ENCODE measurements around the gene INPP4B. TPM values are rescaled to one million over a fixed set of nuclear protein-coding genes. Genes with fewer than 3 reads are reported as not detected.
"Not testable (repeated sequence)": the region's sequence is repeated elsewhere in the genome, so short reads cannot be mapped to it uniquely, and the experiment has no call there.

Gene INPP4B
- total RNA-seq, 1 donor from 2014 or later, result 39.4 TPM

DNA sequence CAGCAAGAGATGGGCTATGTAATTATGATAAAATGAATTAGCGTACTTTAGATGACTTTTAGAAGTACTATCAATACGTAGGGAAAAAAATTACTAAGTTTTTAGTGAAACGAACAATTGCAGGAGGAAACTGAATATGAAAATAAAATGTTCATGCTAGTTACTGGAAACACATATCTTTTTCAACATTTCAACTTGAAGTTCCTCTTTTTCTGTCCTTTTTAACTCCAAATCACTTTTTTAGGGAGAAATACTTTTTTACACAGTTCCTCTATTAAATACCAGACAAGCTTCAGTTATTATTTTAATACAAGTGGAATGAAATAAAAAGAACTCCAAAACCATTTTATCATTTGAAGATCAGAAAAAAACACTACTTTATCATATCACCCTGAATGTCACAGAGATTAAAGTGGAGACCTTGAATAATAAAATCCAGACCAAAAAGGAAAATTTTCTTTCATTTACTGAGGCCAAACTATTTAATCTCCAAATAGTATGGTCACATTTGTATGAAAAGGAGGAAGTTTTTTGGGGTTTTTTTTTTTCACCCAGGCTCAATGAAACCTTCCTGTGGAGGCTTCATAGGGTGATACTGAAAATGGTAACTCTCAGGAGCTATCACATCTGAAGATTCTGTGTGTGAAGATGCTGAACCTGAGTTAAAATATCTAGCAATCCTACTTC, 306.2 kb downstream of the INPP4B start:
- DNase-seq, result no peak

DNA sequence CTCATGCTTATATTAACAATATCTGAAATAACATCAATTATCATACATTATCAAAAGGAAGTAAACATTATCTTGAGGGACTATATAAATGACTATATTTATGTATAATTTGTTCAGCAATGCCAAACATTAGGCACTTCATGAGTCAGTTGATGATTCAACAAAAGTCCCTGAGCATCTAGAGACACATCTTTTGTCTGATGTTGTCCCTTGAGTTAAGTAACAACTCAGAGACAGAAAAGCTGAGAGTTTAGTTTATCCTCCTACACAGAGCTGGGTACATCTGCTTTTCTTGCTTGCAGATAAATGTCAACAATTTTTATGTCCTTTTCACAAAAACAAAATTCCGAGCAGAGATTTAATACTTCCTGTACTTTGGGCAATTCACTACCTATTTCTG, 311.1 kb downstream of the INPP4B start:
- DNase-seq, result no peak

DNA sequence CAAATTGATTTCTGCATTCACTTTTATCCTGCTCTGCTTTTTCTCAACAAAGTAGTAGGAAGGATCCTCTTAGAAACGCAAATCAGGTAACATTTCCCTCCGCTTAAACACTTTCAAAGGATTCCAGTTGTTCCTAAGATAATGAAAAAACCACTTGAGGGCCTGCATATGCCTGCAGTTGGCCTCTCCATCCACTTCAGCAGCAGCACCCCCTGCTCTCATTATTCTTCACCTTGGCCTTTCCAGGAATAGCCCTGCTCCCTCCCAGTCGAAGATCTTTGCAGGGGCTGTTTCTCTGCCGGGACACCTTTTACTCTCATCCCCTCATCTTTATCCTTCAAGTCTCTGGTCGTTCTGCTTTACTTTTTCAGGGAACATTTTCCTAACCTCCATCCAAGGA, 314.0 kb downstream of the INPP4B start:
- no peak for DNase-seq

GRCh38 chr4:142530728-142531127, 315.4 kb downstream of the INPP4B start:
- no peak for DNase-seq

DNA sequence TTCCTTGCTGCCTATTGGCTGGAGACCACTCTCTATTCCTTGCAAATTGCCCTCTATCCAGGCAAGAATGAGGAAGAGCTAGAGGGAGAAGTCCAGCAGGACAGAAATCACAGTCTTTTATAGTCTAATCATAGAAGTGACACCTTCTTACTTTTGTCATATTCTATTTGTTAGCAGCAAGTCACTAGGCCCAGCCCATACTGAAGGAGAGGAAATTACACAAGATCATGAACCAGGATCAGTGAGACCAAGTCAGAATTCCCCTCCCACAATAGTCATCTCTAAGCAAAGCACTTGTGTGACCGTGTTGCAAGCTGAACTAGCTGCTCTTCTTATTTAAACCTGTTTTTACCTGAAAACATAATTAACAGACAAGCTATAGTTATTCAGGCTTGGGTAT, 317.7 kb downstream of the INPP4B start:
- DNase-seq, result no peak

DNA sequence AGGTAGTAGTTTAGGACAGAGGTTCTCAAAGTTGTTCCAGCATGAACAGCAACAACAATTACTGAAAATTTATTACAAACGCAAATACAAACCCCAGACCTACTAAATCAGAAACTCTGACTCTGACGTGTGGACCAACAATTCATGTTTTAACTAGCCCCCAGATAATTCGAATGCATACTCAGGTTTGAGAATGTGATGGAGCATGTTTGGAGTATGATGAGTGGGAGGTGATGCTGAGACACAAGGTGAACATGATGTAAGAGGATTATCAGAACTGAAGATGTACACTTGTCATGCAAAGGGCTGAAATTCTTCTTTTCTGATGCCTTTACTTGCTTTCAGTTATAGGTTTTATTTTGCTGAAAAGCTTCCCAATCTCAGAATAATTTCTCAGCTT, 323.0 kb downstream of the INPP4B start:
- no peak for DNase-seq

DNA sequence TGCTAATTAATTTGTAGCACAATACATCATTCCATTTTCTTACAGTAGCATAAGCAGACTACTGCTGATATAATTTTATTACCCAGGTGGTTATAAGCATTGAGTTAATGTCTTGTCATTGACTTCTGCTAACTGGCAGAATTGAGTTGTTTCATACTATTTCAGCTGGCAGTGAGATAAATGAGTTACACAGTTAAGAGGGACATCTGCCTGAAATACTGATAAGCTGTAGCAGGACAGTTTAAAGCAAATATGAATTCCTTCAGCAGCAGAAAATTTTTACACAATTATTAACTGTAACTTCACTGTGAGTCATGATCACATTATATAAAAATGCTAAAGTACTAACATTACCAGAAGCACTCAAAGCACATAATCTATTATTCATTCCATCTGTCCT, 326.8 kb downstream of the INPP4B start:
- DNase-seq, result no peak

- no peak for DNase-seq
Observed at GRCh38 chr4:142516686-142517526, 329.2 kb downstream of the INPP4B start.

DNA sequence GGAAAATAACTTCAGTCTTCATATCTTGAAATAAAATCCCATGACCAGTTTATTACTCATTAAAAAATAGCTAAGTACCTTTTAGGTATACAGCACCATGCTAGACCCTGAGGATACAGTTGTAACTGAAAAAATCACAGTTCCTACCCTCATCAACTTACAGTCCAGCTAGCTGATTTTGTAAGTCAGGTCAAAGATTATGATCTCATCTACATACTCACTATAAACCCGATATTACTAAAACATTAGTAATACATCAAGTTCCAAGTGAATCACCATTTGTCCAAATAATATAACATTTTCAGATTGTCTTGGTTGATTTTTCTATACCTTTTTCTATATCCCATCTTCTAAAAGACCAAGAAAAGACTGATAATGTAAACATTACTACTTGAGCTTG, 333.9 kb downstream of the INPP4B start:
- DNase-seq, result no peak

DNA sequence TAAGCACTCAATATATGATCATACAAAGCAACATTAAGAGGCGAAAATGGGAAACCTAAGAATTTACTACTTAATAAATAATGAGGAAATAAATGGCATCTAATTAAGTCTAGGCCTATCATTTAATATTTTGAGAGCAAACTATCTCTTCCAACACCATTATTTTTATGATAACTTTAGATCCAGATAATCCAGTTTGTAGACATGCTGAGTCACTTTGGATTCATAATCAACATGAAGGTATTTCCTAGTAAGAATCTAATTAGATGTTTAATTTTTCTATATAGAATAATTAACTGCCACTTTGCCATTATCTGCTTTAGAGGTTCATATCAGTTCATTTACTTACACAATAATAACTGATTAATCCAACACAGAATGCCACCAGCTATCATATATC, 336.2 kb downstream of the INPP4B start:
- no peak for DNase-seq

- DNase-seq, result not testable (repeated sequence)
Observed at GRCh38 chr4:142509381-142509780, 336.7 kb downstream of the INPP4B start.

GRCh38 chr4:142500966-142501365, 345.1 kb downstream of the INPP4B start:
- DNase-seq, result no peak

DNA sequence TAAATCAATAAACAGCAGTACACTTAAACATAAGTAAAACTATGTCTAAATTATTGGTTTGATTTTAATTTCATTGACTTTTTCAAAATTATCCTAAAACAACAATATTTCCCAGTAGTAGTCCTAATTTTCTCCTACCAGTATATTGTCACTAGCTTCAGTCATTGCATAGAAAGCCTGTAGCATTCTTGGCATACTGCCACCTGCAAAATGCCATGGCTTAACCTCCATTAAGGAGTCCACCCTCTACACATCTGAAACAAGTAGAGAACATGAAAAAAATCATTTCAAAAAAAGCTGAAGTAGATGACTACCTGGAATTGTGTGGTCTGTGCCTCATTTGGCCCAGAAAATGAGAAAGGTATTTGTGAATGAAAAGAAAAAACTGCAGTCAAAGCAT, 348.5 kb downstream of the INPP4B start:
- DNase-seq, result peak; percentile 48

- no peak for DNase-seq
Observed at GRCh38 chr4:142493255-142494110, 352.6 kb downstream of the INPP4B start.

DNA sequence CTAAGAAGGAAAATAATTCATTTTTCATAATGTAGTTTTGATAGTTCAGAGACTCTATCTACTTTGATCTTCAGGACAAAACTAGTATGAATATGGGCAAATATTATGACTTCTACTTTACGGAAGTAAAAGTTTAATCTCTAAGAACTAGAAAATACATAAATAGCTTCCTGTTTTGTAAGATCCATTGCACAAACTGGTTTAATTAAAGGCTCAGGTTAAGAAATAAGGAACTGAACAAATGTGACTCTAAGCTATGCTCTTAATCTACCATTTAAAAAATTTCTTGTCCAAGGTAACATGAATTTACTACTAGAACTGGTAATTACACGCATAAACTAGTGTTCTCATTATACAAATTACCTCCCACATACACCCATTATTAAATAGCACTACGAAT, 360.6 kb downstream of the INPP4B start:
- no peak for DNase-seq

DNA sequence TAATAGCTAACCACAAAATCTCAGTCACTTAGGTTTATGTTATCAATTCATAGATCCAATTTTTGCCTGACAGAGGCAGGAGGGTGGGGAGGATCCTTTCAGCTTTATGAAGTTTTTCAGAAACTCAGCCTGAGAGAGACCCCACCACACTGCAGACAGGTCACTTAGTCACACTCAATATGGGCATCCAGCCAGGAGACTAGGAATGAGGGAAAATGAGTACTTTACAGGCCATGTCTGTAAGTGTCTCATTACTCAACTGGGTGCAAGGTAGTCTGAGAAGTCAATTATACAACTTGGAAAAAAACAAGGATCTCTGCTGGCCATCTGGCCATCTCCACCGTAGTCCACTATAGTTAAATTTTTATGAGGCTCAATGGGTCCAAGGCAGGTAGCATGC, 365.9 kb downstream of the INPP4B start:
- DNase-seq, result no peak

DNA sequence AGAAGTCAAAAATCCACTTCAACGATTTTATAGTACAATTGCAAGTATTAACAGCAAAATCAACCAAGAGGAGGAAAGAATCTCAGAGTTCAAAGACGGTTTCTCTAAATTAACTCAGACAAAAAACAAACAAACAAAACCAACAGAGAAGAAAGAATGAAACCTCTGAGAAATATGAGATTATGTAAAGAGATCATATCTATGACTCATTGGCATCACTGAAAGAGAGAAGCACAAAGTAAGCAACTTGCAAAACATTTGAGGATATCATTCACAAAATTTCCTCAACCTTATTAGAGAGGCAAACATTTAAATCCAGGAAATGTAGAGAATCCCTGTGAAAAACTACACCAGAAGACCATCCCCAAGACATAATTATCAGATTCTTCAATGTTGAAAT, 370.4 kb downstream of the INPP4B start:
- no peak for DNase-seq

DNA sequence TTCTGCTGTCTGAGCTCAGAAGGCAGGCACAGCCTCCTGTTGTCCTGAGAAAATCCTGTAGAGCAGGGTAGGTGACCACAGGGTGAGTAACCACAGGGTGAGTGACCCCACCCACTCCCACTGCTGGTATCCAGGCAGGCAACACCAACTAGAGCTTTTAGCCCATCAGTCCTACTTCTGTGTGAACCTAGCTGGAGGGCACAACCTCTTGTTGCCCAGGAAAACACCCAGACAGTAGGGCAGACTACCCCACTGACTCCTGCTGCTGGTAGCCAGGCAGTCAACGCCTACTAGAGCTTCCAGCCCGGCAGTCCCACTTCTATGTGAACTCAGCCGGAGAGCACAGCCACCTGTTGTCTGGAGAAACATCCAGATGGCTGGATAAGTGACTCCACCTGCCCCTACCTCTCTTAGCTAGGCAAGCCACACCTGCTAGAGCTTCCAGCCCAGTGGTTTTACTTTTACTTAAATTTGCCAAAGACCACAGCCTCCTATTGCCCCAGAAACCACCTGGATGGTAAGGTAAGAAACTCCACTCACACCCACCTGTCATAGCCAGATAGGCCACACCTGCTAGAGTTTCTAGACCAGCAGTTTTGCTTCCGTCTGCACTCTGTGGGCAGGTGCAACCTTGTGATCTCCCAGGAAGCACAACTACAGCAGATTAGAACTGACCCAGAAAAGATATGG, 371.6 kb downstream of the INPP4B start:
- DNase-seq, result peak; percentile 16

DNA sequence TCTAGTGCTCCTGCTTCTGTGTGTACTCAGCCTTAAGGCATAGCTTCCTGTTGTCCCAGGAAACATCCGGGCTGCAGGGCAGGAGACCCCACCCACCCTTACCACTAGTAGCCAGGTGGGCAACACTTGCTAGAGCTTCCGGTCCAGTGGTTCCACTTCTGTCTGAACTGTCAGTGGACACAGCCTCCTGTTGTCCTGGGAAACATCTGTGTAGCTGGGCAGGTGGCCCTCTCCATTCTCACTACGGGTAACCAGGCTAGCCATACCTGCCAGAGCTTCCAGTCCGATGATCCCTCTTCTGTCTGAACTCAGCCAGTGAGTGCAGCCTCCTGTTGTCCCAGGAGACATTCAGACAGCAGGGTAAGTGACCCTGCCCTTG, 372.2 kb downstream of the INPP4B start:
- DNase-seq, result no peak

GRCh38 chr4:142473218-142473959, 372.7 kb downstream of the INPP4B start:
- DNase-seq, result no peak

DNA sequence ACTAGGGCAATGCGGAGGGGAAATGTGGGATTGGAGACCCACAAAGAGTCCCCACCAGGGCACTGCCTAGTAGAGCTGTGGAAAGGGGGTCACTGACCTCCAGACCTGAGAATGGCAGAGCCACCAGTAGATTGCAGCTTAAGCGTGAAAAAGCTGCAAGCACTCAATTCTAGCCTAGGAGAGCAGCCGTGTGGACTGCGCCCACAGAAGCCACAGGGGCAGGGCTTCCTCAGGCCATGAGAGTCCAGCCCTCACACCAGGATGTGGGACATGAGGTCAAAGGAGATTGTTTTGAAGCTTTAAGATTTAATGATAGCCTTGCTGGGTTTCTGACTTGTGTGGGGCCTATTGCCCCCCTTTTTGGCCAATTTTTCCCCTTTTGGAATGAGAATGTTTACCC, 379.0 kb downstream of the INPP4B start:
- DNase-seq, result no peak

DNA sequence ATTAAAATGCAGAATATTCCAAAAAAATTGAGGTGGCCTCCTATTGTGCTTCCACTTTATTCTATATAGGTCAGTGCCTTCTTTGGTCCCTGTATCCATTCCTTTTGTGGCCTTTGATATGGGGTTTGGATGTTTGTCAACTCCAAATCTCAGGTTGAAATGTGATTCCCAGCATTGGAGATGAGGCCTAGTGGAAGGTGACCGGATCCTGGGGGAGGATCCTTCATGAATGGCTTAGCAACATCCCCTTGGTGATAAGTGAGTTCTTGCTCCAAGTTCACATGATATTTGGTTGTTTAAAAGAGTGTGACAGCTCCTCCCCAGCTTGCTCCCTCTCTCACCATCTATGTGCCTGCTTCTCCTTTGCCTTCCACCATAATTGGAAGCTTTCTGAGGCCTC, 380.6 kb downstream of the INPP4B start:
- DNase-seq, result no peak

Data from tongue (tissue), 2 donors.